Body of pancreas (tissue), 4 donors: ENCODE results near the gene SNAP25. TPM values are rescaled to one million over a fixed set of nuclear protein-coding genes. Genes with fewer than 3 reads are reported as not detected.

Experiments
- ATAC-seq: fragments of 150-250 bp; one replicate; pipeline ENCODE4 v1.9.1; 2016
- DNase-seq, 4 donors: peaks; one replicate each; pipeline ENCODE4 v3.0.0-alpha.2; 2019
- H3K27ac ChIP-seq, 4 donors: fragments of 200-600 bp; sonication (generic); 1 replicate in 3 of 4; 2 replicates in 1 of 4; pipeline versions ENCODE4 v1.5.1 to v1.6.1; 2016 to 2019; ENCODE audit warnings: mild to moderate bottlenecking in 1 of 4, mixed read lengths in 1 of 4, moderate library complexity in 1 of 4
- H3K27me3 ChIP-seq, 2 donors: fragments of 200-600 bp; sonication (generic); one replicate each; pipeline ENCODE4 v1.6.0; 2016; ENCODE audit warnings: mild to moderate bottlenecking in 1 of 2
- H3K36me3 ChIP-seq, 2 donors: fragments of 200-600 bp; sonication (generic); replicated peaks in 1 of 2; 2 replicates each; pipeline ENCODE4 v1.5.1; 2016; ENCODE audit warnings: low read depth in 2 of 2; ENCODE audit not compliant: insufficient read depth in 1 of 2
- H3K4me1 ChIP-seq: fragments of 200-600 bp; sonication (generic); one replicate; pipeline ENCODE4 v1.6.0; 2016
- H3K4me3 ChIP-seq, 2 donors: fragments of 200-600 bp; sonication (generic); 1 replicate in 1 of 2; 2 replicates in 1 of 2; pipeline ENCODE4 v1.5.1; 2016 to 2019
- H3K9me3 ChIP-seq, 3 donors: fragments of 200-600 bp; sonication (generic); 1 replicate in 2 of 3; 2 replicates in 1 of 3; pipeline ENCODE4 v1.5.1; 2016
- POLR2A ChIP-seq, 3 donors: fragments of 450-650 bp; IDR thresholded peaks; one replicate each; pipeline ENCODE4 v1.6.1; 2016; ENCODE audit warnings: antibody characterized with exemption in 3 of 3, mild to moderate bottlenecking in 2 of 3
- WGBS, 2 donors: methylation state at CpG; one replicate each; pipeline ENCODE4 v1.1.5; 2017; 5-methylcytosine and 5-hydroxymethylcytosine counted together
- intact Hi-C: fragments of 100-400 bp; cut with DNase I; formaldehyde crosslinking; loops from one replicate; pipeline ENCODE4 v1.15.1; 2023
- small RNA-seq: library from RNA; depleted of rRNA; stranded (forward); fragments of <200 nt; gene quantifications from one replicate; pipeline ENCODE3, GENCODE V24; 2016
- total RNA-seq, 2 donors: library from RNA; depleted of rRNA; stranded (reverse); fragments of >200 nt; gene quantifications; one replicate each; pipeline ENCODE4 v1.1.0, GENCODE V29; 2016
- TF ChIP-seq, protein P1 (sequence below), 7 experiments: fragments of 450-650 bp in 4 of 7; fragments of 200-600 bp in 3 of 7; sonication (generic) in 3 of 7; IDR thresholded peaks; one replicate each; pipeline ENCODE4 v1.5.1; 2016 to 2019; ENCODE audit warnings: antibody characterized with exemption in 7 of 7

Gene SNAP25
- total RNA-seq, 2 donors from 2014 or later = 3.4 to 10.9 TPM

DNA sequence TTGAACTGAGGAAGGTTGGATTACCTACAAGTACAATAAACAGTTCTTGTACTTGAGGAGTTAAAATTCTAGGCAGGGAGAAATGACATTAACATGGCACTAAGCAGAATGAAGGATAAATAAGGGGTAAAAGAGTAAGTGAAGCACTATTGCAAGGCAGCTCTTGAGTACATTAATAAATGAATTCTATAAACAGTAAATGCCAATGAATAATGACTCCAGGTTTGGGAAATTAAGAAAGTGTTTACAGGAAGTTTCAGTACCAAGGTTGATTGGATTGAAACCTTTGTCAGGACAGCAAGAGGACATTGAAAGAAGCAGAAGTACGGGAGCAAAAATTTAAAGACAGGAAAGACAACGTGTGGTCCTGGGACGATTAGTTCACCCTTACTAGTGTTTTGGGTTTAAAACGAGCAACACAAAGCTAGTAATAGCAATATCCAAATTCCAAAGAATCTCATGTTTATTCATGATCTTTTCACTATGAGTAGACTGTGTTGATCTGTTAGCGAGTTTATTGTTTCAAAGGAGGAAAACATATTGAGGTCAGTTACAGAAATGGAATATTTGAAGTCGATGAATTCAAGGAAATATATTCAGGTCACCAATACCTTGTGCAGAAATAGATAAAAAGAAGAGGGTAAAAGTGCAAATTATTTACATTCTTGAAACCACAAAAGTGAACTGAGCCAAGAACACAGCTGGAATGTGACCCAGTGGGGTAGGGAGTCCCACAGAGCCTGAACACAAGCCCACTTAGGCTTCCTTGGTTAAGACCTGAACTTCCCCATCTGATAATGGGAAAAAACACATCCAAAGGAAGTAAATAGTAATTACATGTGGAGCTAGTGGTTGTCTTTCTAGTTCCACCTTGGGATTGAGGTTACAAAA, 134.5 kb downstream of the SNAP25 start:
- H3K27ac ChIP-seq = peak overlapping the region in 2 of 4 donors; percentile 27 to 46

DNA sequence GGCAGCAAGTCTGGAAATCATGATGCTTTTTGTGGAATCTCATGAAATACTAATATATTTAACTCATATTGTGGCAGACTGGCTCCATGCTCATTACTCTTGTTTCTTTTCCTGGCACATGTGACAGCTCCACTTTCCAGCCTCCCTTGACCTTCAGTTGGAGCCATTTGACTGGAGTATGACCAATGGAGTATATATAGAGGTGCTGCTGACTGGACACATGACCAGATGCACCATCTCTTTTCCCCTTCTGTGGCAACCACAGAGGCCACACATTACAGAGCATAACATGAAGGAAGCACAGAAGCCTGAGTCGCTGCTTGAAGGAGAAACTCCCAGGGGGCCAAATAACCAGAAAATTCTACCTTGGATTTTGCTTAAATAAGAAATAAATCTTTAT, 138.0 kb downstream of the SNAP25 start:
- Histone ChIP-seq H3K27me3 (no peaks in the 10 kb centered on the region), H3K36me3 (no peaks in the 10 kb centered on the region), H3K27ac (peak overlapping the region in 1 of 4 donors; percentile 1), H3K9me3 (no peaks in the 10 kb centered on the region), H3K4me1 (no peaks in the 10 kb centered on the region), H3K4me3 (no peak overlapping the region)
- DNase-seq (no peak), ATAC-seq (no peak)
- 92 to 100% methylated on average over 1 of the region's 1 CpG for WGBS, 2 donors
- TF ChIP-seq POLR2A (IDR thresholded peaks at IDR 0.05) = no peak
- TF ChIP-seq, protein P1, sequence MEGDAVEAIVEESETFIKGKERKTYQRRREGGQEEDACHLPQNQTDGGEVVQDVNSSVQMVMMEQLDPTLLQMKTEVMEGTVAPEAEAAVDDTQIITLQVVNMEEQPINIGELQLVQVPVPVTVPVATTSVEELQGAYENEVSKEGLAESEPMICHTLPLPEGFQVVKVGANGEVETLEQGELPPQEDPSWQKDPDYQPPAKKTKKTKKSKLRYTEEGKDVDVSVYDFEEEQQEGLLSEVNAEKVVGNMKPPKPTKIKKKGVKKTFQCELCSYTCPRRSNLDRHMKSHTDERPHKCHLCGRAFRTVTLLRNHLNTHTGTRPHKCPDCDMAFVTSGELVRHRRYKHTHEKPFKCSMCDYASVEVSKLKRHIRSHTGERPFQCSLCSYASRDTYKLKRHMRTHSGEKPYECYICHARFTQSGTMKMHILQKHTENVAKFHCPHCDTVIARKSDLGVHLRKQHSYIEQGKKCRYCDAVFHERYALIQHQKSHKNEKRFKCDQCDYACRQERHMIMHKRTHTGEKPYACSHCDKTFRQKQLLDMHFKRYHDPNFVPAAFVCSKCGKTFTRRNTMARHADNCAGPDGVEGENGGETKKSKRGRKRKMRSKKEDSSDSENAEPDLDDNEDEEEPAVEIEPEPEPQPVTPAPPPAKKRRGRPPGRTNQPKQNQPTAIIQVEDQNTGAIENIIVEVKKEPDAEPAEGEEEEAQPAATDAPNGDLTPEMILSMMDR (IDR thresholded peaks at IDR 0.05) = no peak
- intact Hi-C loops = no loop called here

More for the DNA sequence above, 134.5 kb downstream of the SNAP25 start:
- no peak for DNase-seq
- intact Hi-C loops = no loop called here
- Histone ChIP-seq H3K9me3 (no peaks in the 10 kb centered on the region), H3K27me3 (no peaks in the 10 kb centered on the region), H3K4me3 (no peak overlapping the region), H3K4me1 (no peaks in the 10 kb centered on the region), H3K36me3 (no peaks in the 10 kb centered on the region)
- no peak for ATAC-seq
- TF ChIP-seq, protein P1 (IDR thresholded peaks at IDR 0.05) = no peak
- no peak for TF ChIP-seq POLR2A (IDR thresholded peaks at IDR 0.05)
- 26 to 37% methylated on average over 6 of the region's 6 CpGs for WGBS, 2 donors

Small RNAs within 50 kb of the gene (small RNA-seq; reads per million reads assigned to genes)
- gene HIGD1AP15 = not detected

Other genes starting within 250 kb of the SNAP25 start
- 1 to 10 TPM; 5.9 to 6.2 TPM for gene ANKEF1, start 183.8 kb upstream of the SNAP25 start, total RNA-seq
- 1 to 10 TPM; 5.3 to 8.6 TPM for gene MKKS, start 215.4 kb downstream of the SNAP25 start, total RNA-seq
- 1 to 10 TPM; 4.3 to 4.7 TPM for gene SLX4IP, start 216.5 kb downstream of the SNAP25 start, total RNA-seq